SKM-1 (cell line): ENCODE measurements around the gene SULT1A4.
"Not testable (repeated sequence)": the region's sequence is repeated elsewhere in the genome, so short reads cannot be mapped to it uniquely, and the experiment has no call there.

Experiments
- DNase-seq: peaks from one replicate; lab custom pipeline; 2025; ENCODE audit not compliant: unreplicated experiment; lab: John Stamatoyannopoulos, UW

The SULT1A4 gene

DNA sequence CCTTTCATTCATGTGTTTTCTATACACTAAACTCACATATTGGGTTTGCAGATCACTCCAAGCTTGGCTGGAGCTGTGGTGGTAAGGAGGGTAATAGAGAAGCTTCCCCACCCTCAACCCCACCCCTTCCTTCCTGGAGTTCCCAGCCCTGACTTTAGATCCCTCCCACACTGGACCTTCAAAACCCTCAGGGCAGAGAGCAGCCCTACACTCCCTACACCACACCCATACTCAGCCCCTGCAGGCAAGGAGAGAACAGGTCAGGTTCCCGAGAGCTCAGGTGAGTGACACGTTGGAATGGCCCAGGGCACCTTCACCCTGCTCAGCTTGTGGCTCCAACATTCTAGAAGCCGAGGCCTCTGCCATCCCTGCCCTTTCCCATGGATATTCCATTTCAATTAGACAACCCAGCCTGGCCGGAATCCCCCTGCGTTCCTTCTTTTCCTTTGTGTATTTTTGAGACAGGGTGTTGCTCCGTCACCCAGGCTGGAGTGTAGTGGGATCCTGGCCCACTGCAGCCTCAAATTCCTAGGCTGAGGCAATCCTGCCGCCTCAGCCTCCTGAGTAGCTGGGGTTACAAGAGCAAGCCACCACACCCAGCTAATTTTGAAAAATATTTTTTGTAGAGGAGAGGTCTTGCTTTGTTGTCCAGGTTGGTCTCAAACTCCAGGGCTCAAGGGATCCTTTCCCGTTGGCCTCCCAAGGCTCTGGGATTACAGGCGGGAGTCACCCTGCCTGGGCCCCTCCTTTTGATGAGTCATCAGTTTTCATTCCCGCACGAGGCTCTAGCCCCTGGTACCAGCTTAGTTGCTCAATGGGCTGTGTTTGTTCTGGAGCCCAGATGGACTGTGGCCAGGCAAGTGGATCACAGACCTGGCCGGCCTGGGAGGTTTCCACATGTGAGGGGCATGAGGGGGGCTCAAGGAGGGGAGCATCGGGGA, at the start of gene SULT1A4:
Gene SULT1A4 (plus strand): TSS at position 208 of the 941 bp plus-strand sequence. CDS start 1,473 bp downstream, outside the sequence.
- DNase-seq = not testable (repeated sequence)

- not testable (repeated sequence) for DNase-seq
Measured at GRCh38 chr16:29423587-29423986, 36.1 kb upstream of the SULT1A4 start.

- DNase-seq = not testable (repeated sequence)
Measured at GRCh38 chr16:29425390-29425789, 34.3 kb upstream of the SULT1A4 start.

DNA sequence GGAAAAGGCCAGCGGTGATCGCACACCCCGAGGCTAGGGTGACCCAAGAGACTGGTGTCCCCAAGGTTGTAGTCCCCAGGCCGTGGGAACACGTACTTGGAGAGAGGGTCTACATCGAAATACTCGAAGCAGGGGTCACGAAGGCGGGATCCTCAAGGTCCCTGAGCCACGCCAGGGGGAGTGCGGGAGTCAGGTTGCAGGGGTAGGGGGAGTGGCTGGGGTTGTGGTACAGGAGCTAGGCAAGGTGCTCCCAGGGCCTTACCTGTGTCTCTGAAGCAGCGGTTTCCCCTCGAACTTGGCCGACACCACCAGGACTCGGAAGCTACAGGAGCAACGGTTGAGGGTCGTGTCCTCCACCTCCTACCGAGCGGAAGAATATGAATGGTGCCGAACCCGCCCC, 6.0 kb upstream of the SULT1A4 start:
- not testable (repeated sequence) for DNase-seq

DNA sequence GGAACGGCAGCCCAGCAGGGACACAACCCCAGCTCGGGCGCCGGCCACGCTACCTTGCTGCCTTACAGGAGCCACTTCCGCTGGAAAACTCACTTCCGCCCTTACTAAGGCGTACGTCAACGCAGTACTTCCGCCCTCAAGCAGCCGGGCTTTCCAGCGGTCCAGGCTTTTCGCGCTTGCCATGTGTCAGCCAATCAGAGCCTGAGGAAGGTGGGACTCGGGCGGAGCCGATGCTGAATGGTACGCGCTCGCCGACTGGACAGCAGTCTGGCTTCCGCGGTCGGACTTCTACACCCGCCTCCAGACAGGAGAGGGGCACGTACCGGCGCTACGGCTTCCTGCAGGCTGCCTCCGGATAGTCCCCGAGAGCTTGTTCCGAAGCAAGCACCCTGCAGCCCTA, 5.4 kb upstream of the SULT1A4 start, which contains the start of the genes BOLA2 and SLX1B:
Gene BOLA2 (minus strand): TSS at position 83 of the 400 bp plus-strand sequence. CDS start 98 bp downstream, outside the sequence.
Gene SLX1B (plus strand): TSS at position 265 of the 400 bp plus-strand sequence.
- DNase-seq = not testable (repeated sequence)

- DNase-seq = not testable (repeated sequence)
Measured at GRCh38 chr16:29454828-29455227, 4.9 kb upstream of the SULT1A4 start.

GRCh38 chr16:29457660-29458059, 2.1 kb upstream of the SULT1A4 start:
- DNase-seq = not testable (repeated sequence)

DNA sequence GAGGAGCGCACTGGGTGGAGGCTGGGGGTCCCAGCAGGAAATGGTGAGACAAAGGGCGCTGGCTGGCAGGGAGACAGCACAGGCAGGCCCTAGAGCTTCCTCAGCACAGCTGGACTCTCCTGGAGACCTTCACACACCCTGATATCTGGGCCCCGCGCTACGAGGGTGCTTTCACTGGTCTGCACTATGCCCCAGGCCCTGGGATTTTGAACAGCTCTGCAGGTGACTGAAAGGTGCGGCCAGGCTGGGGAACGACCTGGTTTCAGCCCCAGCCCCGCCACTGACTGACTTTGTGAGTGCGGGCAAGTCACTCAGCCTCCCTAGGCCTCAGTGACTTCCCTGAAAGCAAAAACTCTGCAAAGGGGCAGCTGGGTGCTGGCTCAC, 926 bp downstream of the SULT1A4 start:
- DNase-seq = not testable (repeated sequence)

DNA sequence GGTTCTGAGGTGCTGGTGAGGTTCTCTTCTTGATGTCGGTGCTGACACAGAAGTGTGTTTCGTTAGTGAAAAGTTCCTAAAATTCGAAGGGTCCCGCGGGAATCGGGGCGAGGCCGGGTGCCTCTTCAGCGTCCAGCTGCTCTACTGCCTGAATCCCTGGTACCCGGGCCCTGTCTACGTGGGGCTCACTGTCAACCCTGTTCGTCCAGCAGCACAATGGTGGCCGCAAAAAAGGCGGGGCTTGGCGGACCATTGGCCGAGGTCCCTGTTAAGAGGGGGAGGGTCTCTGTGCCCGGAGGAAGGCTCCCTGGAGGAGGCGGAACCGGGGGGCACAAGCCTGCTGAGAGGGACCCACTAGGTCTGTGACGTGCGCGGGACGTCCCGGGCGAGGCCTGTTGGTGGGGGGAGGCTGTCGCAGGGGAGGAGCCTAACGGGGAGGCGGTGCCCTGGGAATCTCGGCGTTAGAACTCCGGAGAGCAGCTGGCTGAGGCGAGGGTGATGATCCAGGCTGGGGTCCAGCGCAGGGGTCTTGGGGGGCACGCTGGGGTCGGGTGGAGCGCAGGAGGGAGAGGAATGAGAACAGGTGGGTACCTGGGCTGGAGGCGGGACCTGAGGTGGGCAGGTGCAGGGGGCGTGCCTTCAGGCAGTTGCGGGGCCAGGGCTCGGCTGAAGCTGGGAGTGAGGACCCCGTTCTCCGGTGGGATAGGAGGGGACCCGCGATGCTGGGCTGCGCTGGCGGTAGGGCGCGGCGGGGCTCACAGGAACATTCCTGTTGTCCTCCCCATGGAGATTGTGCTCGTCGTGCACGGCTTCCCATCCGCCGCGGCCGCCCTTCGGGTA, 6.5 kb downstream of the SULT1A4 start:
- not testable (repeated sequence) for DNase-seq

DNA sequence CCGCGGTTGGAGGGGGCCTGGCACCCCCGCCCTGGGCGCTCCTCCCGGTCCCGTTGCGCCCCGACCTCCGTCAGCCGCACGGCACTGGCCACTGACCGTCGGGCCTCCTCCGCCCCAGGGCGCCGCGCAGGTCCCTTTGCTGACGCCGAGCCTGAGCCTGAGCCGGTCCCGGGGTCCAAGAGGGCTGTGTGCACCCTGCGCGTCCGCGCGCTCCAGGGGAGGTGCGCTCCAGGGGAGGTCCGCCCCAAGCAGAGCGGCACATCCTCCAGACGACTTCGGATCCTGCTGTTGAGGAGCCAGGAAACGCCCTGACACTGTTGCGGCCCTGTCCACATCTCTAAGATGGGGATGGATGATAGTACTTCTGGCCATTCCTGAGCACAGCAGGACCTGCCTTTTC, 7.2 kb downstream of the SULT1A4 start:
- not testable (repeated sequence) for DNase-seq

- not testable (repeated sequence) for DNase-seq
Measured at GRCh38 chr16:29467654-29468366, 8.1 kb downstream of the SULT1A4 start.

- DNase-seq = not testable (repeated sequence)
Measured at GRCh38 chr16:29469660-29470059, 9.9 kb downstream of the SULT1A4 start.

DNA sequence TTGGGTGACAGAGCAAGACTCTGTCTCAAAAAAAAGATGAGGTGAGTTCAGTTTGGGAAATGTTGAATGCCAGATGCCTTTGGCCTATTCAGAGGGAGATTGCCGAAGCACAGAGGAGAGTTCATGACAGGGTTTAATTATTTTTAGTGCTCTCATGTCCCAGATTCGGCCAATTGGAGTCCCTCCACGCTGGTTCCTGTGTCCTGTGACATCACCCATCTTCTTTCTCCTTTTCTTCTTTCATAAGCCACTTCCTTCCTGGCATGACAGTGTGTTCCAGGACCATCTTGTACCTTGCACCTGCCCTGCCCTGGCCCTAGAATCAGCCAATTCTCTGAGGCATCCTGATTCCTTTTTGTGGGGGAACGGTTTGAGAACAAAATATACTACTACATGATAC, 12.4 kb downstream of the SULT1A4 start:
- DNase-seq = not testable (repeated sequence)

DNA sequence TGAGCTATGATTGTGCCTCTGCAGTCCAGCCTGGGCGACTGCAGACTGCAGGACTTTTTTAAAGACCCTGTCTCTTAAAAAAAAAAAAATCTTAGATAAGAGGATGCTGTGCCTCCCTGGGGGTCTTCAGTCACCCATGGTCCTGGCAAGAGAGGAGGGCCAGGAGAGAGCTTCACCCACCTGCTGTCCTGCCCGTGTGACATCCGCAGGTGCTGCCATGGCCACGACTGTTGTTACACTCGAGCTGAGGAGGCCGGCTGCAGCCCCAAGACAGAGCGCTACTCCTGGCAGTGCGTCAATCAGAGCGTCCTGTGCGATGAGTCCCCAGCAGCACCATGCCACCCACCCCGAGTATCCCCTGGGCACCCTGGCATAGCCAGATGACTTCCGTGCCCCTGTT, 22.6 kb downstream of the SULT1A4 start:
- DNase-seq = not testable (repeated sequence)

GRCh38 chr16:29506308-29506707, 46.6 kb downstream of the SULT1A4 start, which contains the start of gene NPIPB12:
Gene NPIPB12 (minus strand): TSS chr16:29506408.
- not testable (repeated sequence) for DNase-seq
